GM12872 (cell line): ENCODE measurements around the gene BAG5.

ENCODE experiments used
- TF ChIP-seq, protein P1 (sequence below): IDR thresholded peaks from 3 replicates; pipeline ENCODE4 v1.5.1; 2011; ENCODE audit warnings: low read depth, mild to moderate bottlenecking, low read length, moderate library complexity; ENCODE audit not compliant: insufficient read depth

Gene BAG5

GRCh38 chr14:103562179-103562428 is 353 bp downstream of the BAG5 start:
- TF ChIP-seq, protein P1, sequence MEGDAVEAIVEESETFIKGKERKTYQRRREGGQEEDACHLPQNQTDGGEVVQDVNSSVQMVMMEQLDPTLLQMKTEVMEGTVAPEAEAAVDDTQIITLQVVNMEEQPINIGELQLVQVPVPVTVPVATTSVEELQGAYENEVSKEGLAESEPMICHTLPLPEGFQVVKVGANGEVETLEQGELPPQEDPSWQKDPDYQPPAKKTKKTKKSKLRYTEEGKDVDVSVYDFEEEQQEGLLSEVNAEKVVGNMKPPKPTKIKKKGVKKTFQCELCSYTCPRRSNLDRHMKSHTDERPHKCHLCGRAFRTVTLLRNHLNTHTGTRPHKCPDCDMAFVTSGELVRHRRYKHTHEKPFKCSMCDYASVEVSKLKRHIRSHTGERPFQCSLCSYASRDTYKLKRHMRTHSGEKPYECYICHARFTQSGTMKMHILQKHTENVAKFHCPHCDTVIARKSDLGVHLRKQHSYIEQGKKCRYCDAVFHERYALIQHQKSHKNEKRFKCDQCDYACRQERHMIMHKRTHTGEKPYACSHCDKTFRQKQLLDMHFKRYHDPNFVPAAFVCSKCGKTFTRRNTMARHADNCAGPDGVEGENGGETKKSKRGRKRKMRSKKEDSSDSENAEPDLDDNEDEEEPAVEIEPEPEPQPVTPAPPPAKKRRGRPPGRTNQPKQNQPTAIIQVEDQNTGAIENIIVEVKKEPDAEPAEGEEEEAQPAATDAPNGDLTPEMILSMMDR = no peak

GRCh38 chr14:103561381-103562178 is 877 bp downstream of the BAG5 start:
- TF ChIP-seq, protein P1 = no peak

DNA sequence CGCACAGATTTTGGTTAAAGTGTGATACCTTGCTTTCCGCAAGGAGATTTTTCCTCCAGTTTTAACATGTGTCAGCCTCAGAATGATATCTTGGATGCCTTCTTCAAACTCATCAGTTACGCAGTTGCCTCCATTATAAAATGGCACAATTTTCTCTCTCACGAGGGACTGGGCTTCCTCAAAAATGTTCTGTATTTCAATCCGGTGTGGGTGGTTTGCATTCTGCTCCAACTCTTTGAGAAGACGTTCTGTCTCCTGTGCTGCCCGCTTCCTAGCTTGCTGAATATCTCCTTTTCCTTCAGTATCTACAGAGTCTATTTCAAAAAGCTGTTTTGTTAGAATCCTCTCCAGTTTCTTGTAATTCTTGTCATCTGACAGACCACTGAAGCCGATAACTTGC is 1.8 kb downstream of the BAG5 start:
- TF ChIP-seq, protein P1 = no peak

GRCh38 chr14:103559766-103560165 is 2.7 kb downstream of the BAG5 start:
- TF ChIP-seq, protein P1 = no peak

GRCh38 chr14:103558071-103558882 is 4.2 kb downstream of the BAG5 start:
- TF ChIP-seq, protein P1 = no peak

GRCh38 chr14:103556946-103557758 is 5.3 kb downstream of the BAG5 start:
- TF ChIP-seq, protein P1 = no peak
